A549 (cell line): ENCODE results near the gene CFAP69. TPM values are rescaled to one million over a fixed set of nuclear protein-coding genes. Genes with fewer than 3 reads are reported as not detected.

Experiments
- ATAC-seq, 2 experiments: fragments of 200-7000 bp in 1 of 2; fragments of >200 bp in 1 of 2; cut with Nextera tagmentation in 1 of 2; cut with Tn5 transposase in 1 of 2; 3 replicates each; pipeline versions ENCODE4 v1.8.0 to v1.9.1; 2018 to 2020; ENCODE audit warnings: mild to moderate bottlenecking in 1 of 2, moderate library complexity in 1 of 2
- CTCF ChIA-PET: fragments of 300-600 bp; sonication (Branson Sonifier 250); formaldehyde crosslinking; extraction: SDS; loops from one replicate; lab custom pipeline; 2021; ENCODE audit warnings: antibody characterized with exemption, inconsistent platforms; lab: Yijun Ruan, JAX
- POLR2A ChIA-PET: fragments of 350-600 bp; formaldehyde crosslinking; extraction: SDS; loops from one replicate; lab custom pipeline; 2021; ENCODE audit warnings: antibody characterized with exemption, inconsistent platforms; lab: Yijun Ruan, JAX
- DNase-seq, 2 experiments: peaks; one replicate each; pipeline versions ENCODE4 v3.0.0 to v3.0.0-alpha.2; 2011 to 2016; ENCODE audit warnings: low read depth in 1 of 2, low spot score in 1 of 2
- FAIRE-seq: peaks from 2 replicates; lab custom pipeline; 2011; peaks lifted over from hg19 to GRCh38; lab: Jason Lieb, UNC
- H3K27ac ChIP-seq, 2 experiments: fragments of >200 bp; sonication (Bioruptor Twin); formaldehyde crosslinking; 3 replicates each; pipeline ENCODE4 v1.5.1; 2016 to 2017
- H3K4me1 ChIP-seq: fragments of >200 bp; sonication (Bioruptor Twin); formaldehyde crosslinking; 3 replicates; pipeline ENCODE4 v1.6.1; 2016
- H3K4me2 ChIP-seq: fragments of >200 bp; sonication (Bioruptor Twin); formaldehyde crosslinking; 3 replicates; pipeline ENCODE4 v1.6.1; 2016
- H3K4me3 ChIP-seq: fragments of >200 bp; sonication (Bioruptor Twin); formaldehyde crosslinking; 3 replicates; pipeline ENCODE4 v1.5.1; 2016
- H3K9me3 ChIP-seq: fragments of >200 bp; sonication (Bioruptor Twin); formaldehyde crosslinking; 3 replicates; pipeline ENCODE4 v1.6.1; 2016
- ATOH8 ChIP-seq: fragments of 250-450 bp; sonication (Bioruptor Pico); IDR thresholded peaks from 2 replicates; pipeline ENCODE4 v1.5.0; 2020; ENCODE audit warnings: low read depth, mild to moderate bottlenecking, moderate library complexity
- BCL3 ChIP-seq: fragments of >200 bp; sonication (Bioruptor Twin); formaldehyde crosslinking; IDR thresholded peaks from 3 replicates; pipeline ENCODE4 v1.6.1; 2016
- BHLHE40 ChIP-seq: IDR thresholded peaks from 2 replicates; pipeline ENCODE4 v1.6.1; 2012; ENCODE audit warnings: low read depth, low read length, inconsistent platforms
- CBX2 ChIP-seq: fragments of 200-600 bp; sonication (generic); IDR thresholded peaks from 2 replicates; pipeline ENCODE4 v1.6.1; 2016; ENCODE audit warnings: low read depth, mild to moderate bottlenecking, borderline replicate concordance
- CHD2 ChIP-seq: fragments of 150-350 bp; IDR thresholded peaks from 2 replicates; pipeline ENCODE4 v1.6.1; 2014; ENCODE audit warnings: low read length; ENCODE audit not compliant: partially characterized antibody
- CTCF ChIP-seq: fragments of >200 bp; sonication (Bioruptor Twin); formaldehyde crosslinking; IDR thresholded peaks from 3 replicates; pipeline ENCODE4 v1.5.1; 2016
- E2F6 ChIP-seq: IDR thresholded peaks from 2 replicates; pipeline ENCODE4 v1.6.1; 2012; ENCODE audit warnings: low read depth, borderline replicate concordance
- FOSB ChIP-seq: fragments of 250-450 bp; sonication (Bioruptor Pico); IDR thresholded peaks from 2 replicates; pipeline ENCODE4 v1.5.0; 2020; ENCODE audit warnings: mild to moderate bottlenecking, moderate library complexity
- FOSL2 ChIP-seq, 2 experiments: fragments of 450-650 bp in 1 of 2; fragments of >200 bp in 1 of 2; sonication (Bioruptor Twin) in 1 of 2; formaldehyde crosslinking; IDR thresholded peaks; 2 replicates each; pipeline versions ENCODE4 v1.5.0 to v1.6.1; 2016 to 2020; ENCODE audit warnings: mild to moderate bottlenecking in 1 of 2, moderate library complexity in 1 of 2
- FOXS1 ChIP-seq: fragments of 250-450 bp; sonication (Bioruptor Pico); IDR thresholded peaks from 2 replicates; pipeline ENCODE4 v1.5.0; 2020; ENCODE audit warnings: mild to moderate bottlenecking, moderate library complexity
- HOXA7 ChIP-seq: fragments of 250-450 bp; sonication (Bioruptor Pico); IDR thresholded peaks from 2 replicates; pipeline ENCODE4 v1.5.0; 2020; ENCODE audit warnings: mild to moderate bottlenecking, moderate library complexity
- HOXB13 ChIP-seq: fragments of 250-450 bp; sonication (Bioruptor Pico); IDR thresholded peaks from 2 replicates; pipeline ENCODE4 v1.5.0; 2020; ENCODE audit warnings: low read depth, mild to moderate bottlenecking, moderate library complexity
- JUNB ChIP-seq: fragments of >200 bp; sonication (Bioruptor Twin); formaldehyde crosslinking; IDR thresholded peaks from 2 replicates; pipeline ENCODE4 v1.6.1; 2016
- KDM1A ChIP-seq: fragments of 200-600 bp; sonication (generic); IDR thresholded peaks from 2 replicates; pipeline ENCODE4 v1.6.1; 2016; ENCODE audit warnings: low read depth, mild to moderate bottlenecking
- MAX ChIP-seq: IDR thresholded peaks from 2 replicates; pipeline ENCODE4 v1.6.1; 2012
- POLR2A ChIP-seq: IDR thresholded peaks from 2 replicates; pipeline ENCODE4 v1.6.1; 2012; ENCODE audit warnings: mild to moderate bottlenecking, low read length
- RAD21 ChIP-seq, 2 experiments: fragments of >200 bp in 1 of 2; sonication (Bioruptor Twin) in 1 of 2; formaldehyde crosslinking in 1 of 2; IDR thresholded peaks in 1 of 2; conservative IDR thresholded peaks in 1 of 2; 2 replicates in 1 of 2; 3 replicates in 1 of 2; pipeline ENCODE4 v1.6.1; 2012 to 2018; ENCODE audit warnings: inconsistent platforms in 1 of 2
- RCOR1 ChIP-seq: fragments of 150-350 bp; IDR thresholded peaks from 2 replicates; pipeline ENCODE4 v1.6.1; 2014; ENCODE audit warnings: antibody characterized with exemption, low read length, low read depth
- SREBF2 ChIP-seq: fragments of 450-650 bp; IDR thresholded peaks from 2 replicates; pipeline ENCODE4 v1.6.1; 2014; ENCODE audit warnings: mild to moderate bottlenecking, moderate library complexity
- USF2 ChIP-seq: fragments of 450-650 bp; IDR thresholded peaks from 2 replicates; pipeline ENCODE4 v1.6.1; 2014; ENCODE audit warnings: antibody characterized with exemption
- ZFP36 ChIP-seq: fragments of 450-650 bp; IDR thresholded peaks from 2 replicates; pipeline ENCODE4 v1.6.1; 2014; ENCODE audit warnings: borderline replicate concordance; ENCODE audit not compliant: partially characterized antibody
- WGBS: methylation state at CpG from one replicate; pipeline ENCODE4 v1.1.6; 2017; ENCODE audit errors: missing lambda C conversion rate; 5-methylcytosine and 5-hydroxymethylcytosine counted together
- polyA plus RNA-seq, 4 experiments: library from polyadenylated mRNA; depleted of rRNA in 3 of 4; stranded (reverse); fragments of >200 nt; fragmentation: RNase III in 1 of 4; extraction: RNeasy Plus Mini Kit Qiagen cat#74134 plus additional on column Dnase treatment in 1 of 4; gene quantifications; 2 replicates in 3 of 4; 3 replicates in 1 of 4; pipeline ENCODE4 v1.2.3, GENCODE V29; 2011 to 2017

CFAP69 gene
- polyA plus RNA-seq, 2 of the 4 experiments (the other 2 are of a cell fraction) = 1.9 to 6.1 TPM

GRCh38 chr7:90345016-90345415, 100.0 kb downstream of the CFAP69 start:
- H3K4me3 ChIP-seq = no peak overlapping the region
- FAIRE-seq = no peak

GRCh38 chr7:90345595-90346335, 100.8 kb downstream of the CFAP69 start:
- POLR2A ChIA-PET = interaction anchor here (0.5 to 1.4 kb wide), 6 partner anchors 9 to 152 kb away, joined by 3 to 7 read pairs (median 3); partner anchors contain the start of gene CLDN12
- H3K4me1 ChIP-seq = peaks cover 3% of the 10 kb centered on the region; the same call in 1 of the 3 replicates
- no peak for FAIRE-seq
- no peaks in the 10 kb centered on the region for H3K9me3 ChIP-seq
- peak in 1 of 2 experiments; percentile 27 for DNase-seq
- WGBS = 21% methylated on average over 18 of the region's 18 CpGs
- peak overlapping the region; percentile 63 for H3K4me2 ChIP-seq
- peak overlapping the region; percentile 84 to 90 for H3K27ac ChIP-seq
- no peak for TF ChIP-seq USF2
- peak; percentile 48 to 58; a peak in 5 of 6 replicates for ATAC-seq
- peak overlapping the region; percentile 62 for H3K4me3 ChIP-seq
- CTCF ChIA-PET = interaction anchor here (0.6 to 3.0 kb wide), 15 partner anchors 9 to 192 kb away, joined by 3 to 9 read pairs (median 3); partner anchors contain the start of gene STEAP1

More at GRCh38 chr7:90345016-90345415, 100.0 kb downstream of the CFAP69 start:
- ChIA-PET POLR2A (interaction anchor here (0.9 kb wide), 1 partner anchor 133 kb away, joined by 3 read pairs; no protein-coding TSS in a partner anchor), CTCF (interaction anchor here (0.6 to 3.0 kb wide), 4 partner anchors 20 to 82 kb away, joined by 3 to 9 read pairs (median 4); no protein-coding TSS in a partner anchor)
- ATAC-seq (no peak), DNase-seq (no peak)
- TF ChIP-seq SREBF2 (no peak), FOXS1 (no peak), CBX2 (no peak), RCOR1 (no peak), HOXB13 (CRISPR knock-in tag) (no peak), MAX (no peak), ZFP36 (no peak), ATOH8 (CRISPR knock-in tag) (no peak), FOSB (CRISPR knock-in tag) (no peak), E2F6 (no peak), FOSL2 (IDR thresholded peaks at IDR 0.05) (no peak), FOSL2 (CRISPR knock-in tag; IDR thresholded peaks at IDR 0.05) (no peak)
- Histone ChIP-seq H3K9me3 (no peaks in the 10 kb centered on the region), H3K27ac (no peak overlapping the region), H3K4me2 (peak overlapping the region; percentile 63; the same call in 1 of the 3 replicates), H3K4me1 (peaks cover 3% of the 10 kb centered on the region; the same call in 1 of the 3 replicates)

GRCh38 chr7:90346336-90347125, 101.6 kb downstream of the CFAP69 start, which contains the start of gene GTPBP10:
TSS of gene GTPBP10 (plus strand) at chr7:90346716. CDS start at chr7:90346742, 26 bp downstream.
- CTCF ChIA-PET = interaction anchor here (0.6 to 3.0 kb wide), 15 partner anchors 10 to 193 kb away, joined by 3 to 9 read pairs (median 3); partner anchors contain the start of gene STEAP1
- WGBS = 1% methylated on average over 24 of the region's 37 CpGs
- peak; percentile 28 for FAIRE-seq
- POLR2A ChIA-PET = interaction anchor here (0.9 to 1.4 kb wide), 4 partner anchors 10 to 57 kb away, joined by 3 to 7 read pairs (median 4); partner anchors contain the start of gene CLDN12
- H3K4me2 ChIP-seq = peak within 1 kb of the TSS; percentile 80
- peak; percentile 83 to 97 for DNase-seq
- peak within 1 kb of the TSS; percentile 84 to 90 for H3K27ac ChIP-seq
- H3K4me1 ChIP-seq = peaks cover 3% of the 10 kb centered on the region; the same call in 1 of the 3 replicates
- peak; percentile 95 to 96 for ATAC-seq
- H3K9me3 ChIP-seq = no peaks in the 10 kb centered on the region
- peak within 1 kb of the TSS; percentile 62 for H3K4me3 ChIP-seq
- peak; percentile 59 for TF ChIP-seq CTCF
- TF ChIP-seq HOXB13 (CRISPR knock-in tag) = no peak
- TF ChIP-seq ZFP36 = no peak
- TF ChIP-seq RAD21 (conservative IDR thresholded peaks at IDR 0.05 in 1 of 2, IDR thresholded peaks at IDR 0.05 in 1 of 2) = 0 out of 5 replicates have a peak, but pooled peaks of 1 of the 2 experiments have one; percentile 12
- no peak for TF ChIP-seq KDM1A
- no peak for TF ChIP-seq JUNB
- no peak for TF ChIP-seq FOSB (CRISPR knock-in tag)
- TF ChIP-seq BCL3 = peak; percentile 91
- peak; percentile 94 for TF ChIP-seq POLR2A
- no peak for TF ChIP-seq HOXA7
- TF ChIP-seq E2F6 = 0 out of 2 replicates have a peak, but pooled peaks have one; percentile 4
- TF ChIP-seq CHD2 = peak; percentile 4
- no peak for TF ChIP-seq BHLHE40
